Stimulated activated CD4-positive, alpha-beta T cell treated with anti-CD3 and anti-CD28 coated beads, Interleukin-15, amount 100 ng/mL, for 24 hours (primary cell): Measurements from ENCODE around the gene RNU5D-1.
"Not testable (repeated sequence)": the region's sequence is repeated elsewhere in the genome, so short reads cannot be mapped to it uniquely, and the experiment has no call there.

Experiments
- DNase-seq: peaks from one replicate; pipeline ENCODE4 v3.0.0-alpha.2; 2020

Gene RNU5D-1

GRCh38 chr1:44724955-44725698 lies 5.8 kb downstream of the RNU5D-1 start:
- DNase-seq: no peak

- DNase-seq: no peak
Measured at GRCh38 chr1:44724296-44724954, 6.5 kb downstream of the RNU5D-1 start.

GRCh38 chr1:44723496-44724295 lies 7.3 kb downstream of the RNU5D-1 start:
- DNase-seq: peak; percentile 79

GRCh38 chr1:44723064-44723463 lies 7.9 kb downstream of the RNU5D-1 start:
- peak; percentile 55 for DNase-seq

GRCh38 chr1:44721485-44722361 lies 9.2 kb downstream of the RNU5D-1 start:
- peak; percentile 89 for DNase-seq

- DNase-seq: no peak
Measured at GRCh38 chr1:44720281-44720680, 10.7 kb downstream of the RNU5D-1 start.

GRCh38 chr1:44719318-44719717 lies 11.7 kb downstream of the RNU5D-1 start:
- no peak for DNase-seq

- no peak for DNase-seq
Measured at GRCh38 chr1:44718091-44718490, 12.9 kb downstream of the RNU5D-1 start.

- no peak for DNase-seq
Measured at GRCh38 chr1:44717653-44718052, 13.3 kb downstream of the RNU5D-1 start.

GRCh38 chr1:44717156-44717555 lies 13.8 kb downstream of the RNU5D-1 start:
- no peak for DNase-seq

GRCh38 chr1:44714944-44715571 lies 15.9 kb downstream of the RNU5D-1 start:
- DNase-seq: peak; percentile 72

GRCh38 chr1:44714532-44714931 lies 16.4 kb downstream of the RNU5D-1 start:
- DNase-seq: no peak

GRCh38 chr1:44713321-44713781 lies 17.6 kb downstream of the RNU5D-1 start:
- no peak for DNase-seq

GRCh38 chr1:44707959-44708831 lies 22.8 kb downstream of the RNU5D-1 start:
- DNase-seq: peak; percentile 52

- DNase-seq: no peak
Measured at GRCh38 chr1:44707112-44707881, 23.7 kb downstream of the RNU5D-1 start.

- no peak for DNase-seq
Measured at GRCh38 chr1:44705938-44706337, 25.0 kb downstream of the RNU5D-1 start.

- DNase-seq: no peak
Measured at GRCh38 chr1:44705470-44705869, 25.5 kb downstream of the RNU5D-1 start.

- DNase-seq: no peak
Measured at GRCh38 chr1:44701141-44701573, 29.8 kb downstream of the RNU5D-1 start.

- no peak for DNase-seq
Measured at GRCh38 chr1:44700573-44700972, 30.4 kb downstream of the RNU5D-1 start.

GRCh38 chr1:44699375-44699774 lies 31.6 kb downstream of the RNU5D-1 start:
- not testable (repeated sequence) for DNase-seq
